NOMO-1 treated with DMSO at 0.1 percent for 48 hours (cell line): Measurements from ENCODE around the gene POP5.
"Not testable (repeated sequence)": the region's sequence is repeated elsewhere in the genome, so short reads cannot be mapped to it uniquely, and the experiment has no call there.

Source experiments
- DNase-seq: peaks from one replicate; lab custom pipeline; 2025; ENCODE audit not compliant: unreplicated experiment; lab: John Stamatoyannopoulos, UW

Gene POP5, protein sequence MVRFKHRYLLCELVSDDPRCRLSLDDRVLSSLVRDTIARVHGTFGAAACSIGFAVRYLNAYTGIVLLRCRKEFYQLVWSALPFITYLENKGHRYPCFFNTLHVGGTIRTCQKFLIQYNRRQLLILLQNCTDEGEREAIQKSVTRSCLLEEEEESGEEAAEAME

GRCh38 chr12:120580787-120581723, at the start of gene POP5:
TSS of gene POP5 (minus strand) at chr12:120581402. CDS start at chr12:120581362, 40 bp downstream.
- peak; percentile 99 for DNase-seq

DNA sequence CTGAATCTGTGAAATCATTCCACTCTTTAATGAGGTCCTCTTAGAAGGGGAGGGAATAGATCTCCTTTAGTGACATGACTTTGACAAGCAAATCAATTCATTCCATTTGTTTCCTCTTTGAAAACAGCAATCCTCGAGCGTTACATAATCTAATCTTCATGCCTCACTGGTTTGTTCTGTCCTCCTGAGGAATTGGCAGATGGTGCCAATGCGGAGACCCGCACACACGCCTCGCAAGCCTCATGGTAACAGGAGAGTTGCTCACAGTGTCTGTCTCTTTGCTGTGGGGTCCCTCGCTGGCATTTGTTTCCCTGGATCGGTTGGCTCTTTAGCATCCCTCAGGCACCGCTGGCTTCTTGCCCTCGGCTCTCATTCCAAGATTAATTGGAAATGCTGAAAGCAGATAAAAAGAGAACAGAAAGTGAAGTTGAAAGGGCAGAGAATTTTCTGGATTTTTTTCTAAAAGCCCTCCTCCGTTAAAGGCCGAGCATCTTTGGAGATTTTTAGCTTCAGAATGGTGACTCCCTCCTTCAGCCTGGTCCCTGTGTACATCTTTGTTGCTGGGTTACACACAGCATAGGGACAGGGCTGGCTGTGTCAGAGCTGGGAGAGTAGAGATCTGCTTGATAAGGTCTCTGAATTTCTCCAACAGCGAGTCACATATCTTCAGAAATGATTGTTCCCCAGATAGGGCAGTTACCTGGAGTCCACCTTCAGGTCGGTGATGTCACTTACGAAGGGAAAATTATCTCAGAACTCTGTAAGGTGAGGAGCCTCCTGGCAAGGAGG, 49.1 kb upstream of the POP5 start:
- no peak for DNase-seq

GRCh38 chr12:120628919-120629318, 47.7 kb upstream of the POP5 start:
- no peak for DNase-seq

DNA sequence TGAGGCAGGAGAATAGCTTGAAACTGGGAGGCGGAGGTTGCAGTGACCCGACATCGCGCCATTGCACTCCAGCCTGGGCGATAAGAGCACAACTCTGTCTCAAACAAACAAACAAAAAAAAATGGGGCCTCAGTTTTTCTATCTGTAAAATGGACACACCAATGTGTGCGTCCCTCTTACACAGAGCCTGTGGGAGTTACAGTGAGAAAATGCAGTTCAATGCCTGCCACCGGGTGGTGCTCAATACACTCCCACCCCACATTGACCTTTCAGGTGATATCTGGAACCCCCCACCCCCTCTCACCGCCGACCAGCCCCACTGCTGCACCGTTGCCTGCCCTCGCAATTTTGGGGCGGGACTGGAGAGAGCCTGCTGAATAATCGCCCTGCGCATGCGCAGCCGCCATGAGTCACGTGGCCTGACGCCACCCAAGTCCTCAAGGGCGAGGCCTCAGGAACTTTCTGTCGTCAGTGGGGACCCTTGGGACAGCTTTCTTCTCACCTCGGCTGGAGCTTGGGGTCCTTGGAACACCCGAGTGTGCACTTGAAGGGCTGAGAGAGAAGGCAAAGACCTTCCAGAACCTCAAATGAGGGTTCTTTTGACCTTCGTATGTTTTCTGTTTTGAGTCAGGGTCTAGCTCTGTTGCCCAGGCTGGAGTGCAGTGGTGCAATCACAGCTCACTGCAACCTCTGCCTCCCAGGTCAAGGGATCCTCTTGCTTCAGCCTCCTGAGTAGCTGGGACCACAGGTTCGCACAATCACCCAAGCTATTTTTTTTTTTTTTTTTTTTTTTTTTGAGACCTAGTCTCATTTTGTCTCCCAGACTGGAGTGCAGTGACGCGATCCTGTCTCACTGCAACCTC, 44.6 kb upstream of the POP5 start:
- no peak for DNase-seq

- no peak for DNase-seq
These were observed 39.4 kb upstream of the POP5 start for GRCh38 chr12:120620624-120621023.

GRCh38 chr12:120618954-120619615, 37.9 kb upstream of the POP5 start:
- DNase-seq = no peak

- not testable (repeated sequence) for DNase-seq
These were observed 36.6 kb upstream of the POP5 start for GRCh38 chr12:120617767-120618166.

DNA sequence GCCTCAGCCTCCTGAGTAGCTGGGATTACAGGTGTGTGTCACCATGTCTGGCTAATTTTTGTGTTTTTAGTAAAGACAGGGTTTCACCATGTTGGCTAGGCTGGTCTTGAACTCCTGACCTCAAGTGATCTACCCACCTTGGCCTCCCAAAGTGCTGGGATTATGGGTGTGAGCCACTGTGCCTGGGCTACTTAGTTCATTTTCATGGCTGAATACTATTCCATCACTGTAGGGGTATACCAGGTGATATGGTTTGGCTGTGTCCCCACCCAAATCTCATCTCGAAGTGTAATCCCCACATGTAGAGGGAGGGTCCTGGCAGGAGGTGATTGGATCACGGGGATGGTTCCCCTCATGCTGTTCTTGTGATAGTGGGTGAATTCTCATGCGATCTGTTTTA, 36.0 kb upstream of the POP5 start:
- not testable (repeated sequence) for DNase-seq

GRCh38 chr12:120614848-120615247, 33.6 kb upstream of the POP5 start:
- DNase-seq = no peak

DNA sequence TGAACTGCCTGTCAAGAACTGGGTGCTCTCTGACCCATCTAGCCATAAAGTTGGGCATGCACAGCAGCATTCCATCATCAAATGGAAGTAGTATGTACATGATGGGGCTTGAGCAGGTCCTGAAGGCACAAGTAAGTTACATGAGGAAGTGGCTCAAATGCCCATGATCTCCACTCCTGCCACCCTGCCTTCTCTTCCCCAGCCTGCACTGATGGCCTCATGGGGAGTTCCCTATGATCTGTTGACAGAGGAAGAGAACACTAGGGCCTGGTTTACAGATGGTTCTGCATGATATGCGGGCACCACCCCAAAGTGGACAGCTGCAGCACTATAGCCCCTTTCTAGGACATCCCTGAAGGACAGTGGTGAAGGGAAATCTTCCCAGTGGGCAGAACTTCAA, 30.3 kb upstream of the POP5 start:
- not testable (repeated sequence) for DNase-seq

GRCh38 chr12:120610560-120610959, 29.4 kb upstream of the POP5 start:
- no peak for DNase-seq

DNA sequence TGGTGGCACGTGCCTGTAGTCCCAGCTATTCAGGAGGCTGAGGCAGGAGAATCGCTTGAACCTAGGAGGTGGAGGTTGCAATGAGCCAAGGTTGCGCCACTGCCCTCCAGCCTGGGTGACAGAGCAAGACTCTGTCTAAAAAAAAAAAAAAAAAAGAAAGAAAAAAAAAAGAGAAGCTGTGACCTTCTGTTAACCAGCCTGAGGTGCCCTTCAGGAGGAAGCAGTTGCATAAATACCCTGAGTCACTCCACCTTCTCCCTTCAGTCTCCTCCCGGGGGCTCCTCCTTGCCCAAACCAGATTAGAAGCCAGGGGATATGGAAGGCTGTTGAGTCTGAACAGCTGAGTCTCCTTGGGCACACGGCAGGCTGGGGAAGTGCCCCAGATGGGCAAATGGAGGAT, 21.2 kb upstream of the POP5 start:
- DNase-seq = peak; percentile 95

- no peak for DNase-seq
These were observed 18.7 kb upstream of the POP5 start for GRCh38 chr12:120599672-120600552.

DNA sequence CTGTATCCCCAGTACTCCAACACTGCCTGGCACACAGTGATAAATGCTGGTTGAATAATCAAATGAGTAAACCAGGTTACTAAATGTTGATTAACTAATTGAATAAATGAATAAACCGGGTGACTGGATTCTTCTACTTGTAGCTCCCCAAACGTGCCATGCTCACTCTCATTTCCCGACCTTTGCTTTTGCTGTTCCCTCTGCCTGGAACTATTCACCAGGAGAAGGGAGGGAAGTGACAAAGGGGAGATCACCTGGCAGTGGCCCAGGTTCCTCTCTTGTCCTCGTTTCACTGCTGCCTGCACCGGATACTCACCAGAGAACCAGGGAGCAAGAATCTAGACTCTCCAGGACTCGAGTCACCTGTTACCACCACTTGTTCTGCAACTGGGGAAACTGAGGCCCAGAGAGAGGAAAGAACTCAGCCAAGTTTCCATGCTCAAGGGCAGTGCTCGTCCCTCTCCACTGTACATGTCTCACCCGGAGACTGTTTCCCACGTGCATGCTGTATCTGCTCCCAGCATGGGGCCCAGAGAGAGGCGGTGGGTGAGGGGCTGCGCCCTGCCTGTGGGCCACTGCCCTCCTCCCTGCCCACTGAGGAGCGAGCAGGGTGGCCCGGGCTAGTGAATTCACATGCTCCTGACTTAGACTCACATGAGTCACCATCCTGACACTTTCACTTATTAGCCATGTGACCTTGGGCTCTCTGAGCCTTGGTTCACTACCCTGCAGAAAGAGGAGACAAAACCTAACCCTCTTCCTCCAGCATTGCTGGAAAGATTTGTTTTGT, 17.7 kb upstream of the POP5 start:
- peak; percentile 67 for DNase-seq

DNA sequence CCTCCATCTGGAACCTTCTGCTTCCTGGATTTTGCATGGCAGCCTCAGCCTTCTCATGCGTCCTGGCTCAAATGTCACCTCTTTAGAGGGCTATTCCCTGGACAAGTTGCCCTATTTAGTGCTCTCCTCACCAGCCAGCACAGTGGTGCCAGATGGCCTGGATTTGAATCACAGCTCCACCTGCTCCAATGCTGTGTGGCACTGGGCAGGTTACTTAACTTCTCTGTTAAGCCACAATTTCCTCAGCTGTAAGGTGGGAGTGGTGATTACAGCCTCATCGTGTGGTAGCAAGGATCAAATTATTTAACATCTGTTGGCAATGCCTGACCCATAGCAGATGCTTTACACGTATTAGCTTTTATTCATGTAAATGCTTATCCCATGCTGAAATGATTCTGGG, 16.7 kb upstream of the POP5 start:
- DNase-seq = no peak

DNA sequence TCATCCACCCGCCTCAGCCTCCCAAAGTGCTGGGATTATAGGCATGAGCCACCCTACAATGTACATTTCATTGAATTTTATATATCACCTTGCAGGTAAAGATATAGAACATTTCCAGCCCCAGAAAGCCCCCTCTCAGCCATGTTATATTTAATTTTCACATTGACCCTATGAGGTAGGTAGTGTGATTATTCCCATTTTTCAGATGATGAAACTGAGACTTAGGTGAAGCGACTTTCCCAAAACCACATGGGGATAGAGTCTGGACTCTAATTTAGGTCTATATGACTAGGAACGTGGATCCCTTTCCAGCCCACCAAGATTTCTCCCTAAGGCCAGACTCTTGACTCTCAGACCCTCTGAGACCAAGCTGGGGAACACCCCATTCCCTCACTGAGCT, 15.7 kb upstream of the POP5 start:
- DNase-seq = no peak

DNA sequence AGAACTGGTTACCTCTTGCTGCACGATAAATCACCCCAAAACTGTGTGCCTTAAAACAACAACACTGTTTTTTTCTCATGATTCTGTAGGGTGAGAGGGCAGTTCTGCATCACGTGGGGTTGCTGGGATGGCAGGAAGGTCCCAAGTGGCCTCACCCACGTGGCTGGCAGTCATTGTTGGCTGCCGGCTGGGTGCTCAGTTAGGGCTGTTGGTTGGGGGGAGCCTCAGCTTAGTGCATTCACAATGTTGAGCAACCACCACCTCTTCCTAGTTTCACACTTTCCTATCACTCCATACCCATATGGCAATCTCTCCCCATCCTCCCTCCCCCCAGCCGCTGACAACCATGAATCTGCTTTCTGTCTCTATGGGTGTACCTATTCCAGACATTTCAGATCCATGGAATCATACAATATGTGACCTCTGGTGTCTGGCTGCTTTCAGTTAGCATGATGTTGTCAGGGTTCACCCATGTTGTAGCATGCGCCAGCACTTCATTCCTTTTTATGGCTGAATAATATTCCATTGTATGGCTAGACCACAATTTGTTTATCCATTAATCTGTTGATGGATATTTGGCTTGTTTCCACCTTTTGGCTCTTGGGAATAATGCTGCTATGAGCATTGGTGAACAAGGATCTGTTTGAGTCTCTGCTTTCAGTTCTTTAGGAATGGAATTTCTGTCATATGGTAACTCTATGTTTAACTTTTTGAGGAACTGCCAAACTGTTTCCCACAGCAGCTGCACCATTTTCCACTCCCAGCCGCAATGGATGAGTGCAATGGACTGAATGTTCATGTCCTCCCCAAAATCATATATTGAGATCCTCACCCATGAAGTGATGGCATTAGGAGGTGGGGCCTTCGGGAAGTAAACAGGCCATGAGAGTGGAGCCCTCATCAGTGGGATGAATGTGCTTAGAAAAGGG, 11.2 kb upstream of the POP5 start:
- no peak for DNase-seq
